Fibroblast of mammary gland (primary cell): ENCODE data around the gene LINGO3.
A peak's percentile ranks its signal among the peaks of the same experiment; 100 is the strongest.

ENCODE experiments used
- DNase-seq: peaks from one replicate; pipeline ENCODE4 v3.0.0-alpha.2; 2010; ENCODE audit warnings: low read depth
- H3K4me3 ChIP-seq: 2 replicates; pipeline ENCODE4 v1.5.1; 2011; ENCODE audit warnings: low read depth, mild to moderate bottlenecking, low read length, moderate library complexity; ENCODE audit not compliant: control insufficient read depth
- CTCF ChIP-seq: conservative IDR thresholded peaks from 2 replicates; pipeline ENCODE4 v1.5.1; 2011; ENCODE audit warnings: low read depth, low read length, inconsistent platforms; ENCODE audit not compliant: control insufficient read depth, insufficient read depth

Gene LINGO3

GRCh38 chr19:2308114-2308556, at the start of gene LINGO3:
Gene LINGO3, minus strand, starts transcription at chr19:2308154. Its CDS starts 16,378 bp downstream, at chr19:2291776.
- H3K4me3 ChIP-seq, result no peak within 1 kb of the TSS
- no peak for TF ChIP-seq CTCF
- DNase-seq, result no peak

- H3K4me3 ChIP-seq, result no peak overlapping the region
- no peak for TF ChIP-seq CTCF
Measured at GRCh38 chr19:2356036-2356646, 48.2 kb upstream of the LINGO3 start.

GRCh38 chr19:2355168-2356035, 47.4 kb upstream of the LINGO3 start:
- peak; percentile 15 for DNase-seq
- TF ChIP-seq CTCF, result no peak

More at GRCh38 chr19:2356036-2356646, 48.2 kb upstream of the LINGO3 start:
- no peak for DNase-seq

GRCh38 chr19:2354670-2355069, 46.7 kb upstream of the LINGO3 start:
- no peak overlapping the region for H3K4me3 ChIP-seq
- no peak for DNase-seq
- TF ChIP-seq CTCF, result no peak

More at GRCh38 chr19:2355168-2356035, 47.4 kb upstream of the LINGO3 start:
- no peak overlapping the region for H3K4me3 ChIP-seq

- H3K4me3 ChIP-seq, result no peak overlapping the region
- TF ChIP-seq CTCF, result no peak
Measured at GRCh38 chr19:2353887-2354592, 46.1 kb upstream of the LINGO3 start.

GRCh38 chr19:2353159-2353886, 45.4 kb upstream of the LINGO3 start:
- no peak for TF ChIP-seq CTCF
- H3K4me3 ChIP-seq, result no peak overlapping the region
- no peak for DNase-seq

More at GRCh38 chr19:2353887-2354592, 46.1 kb upstream of the LINGO3 start:
- no peak for DNase-seq
